ENCODE results near the gene CCDC87. TPM values are rescaled to one million over a fixed set of nuclear protein-coding genes. Genes with fewer than 3 reads are reported as not detected.

CCDC87 gene
- total and polyA plus RNA-seq, 8 donors: 0.05 to 15.9 (median 0.29) TPM; not detected in 4

DNA sequence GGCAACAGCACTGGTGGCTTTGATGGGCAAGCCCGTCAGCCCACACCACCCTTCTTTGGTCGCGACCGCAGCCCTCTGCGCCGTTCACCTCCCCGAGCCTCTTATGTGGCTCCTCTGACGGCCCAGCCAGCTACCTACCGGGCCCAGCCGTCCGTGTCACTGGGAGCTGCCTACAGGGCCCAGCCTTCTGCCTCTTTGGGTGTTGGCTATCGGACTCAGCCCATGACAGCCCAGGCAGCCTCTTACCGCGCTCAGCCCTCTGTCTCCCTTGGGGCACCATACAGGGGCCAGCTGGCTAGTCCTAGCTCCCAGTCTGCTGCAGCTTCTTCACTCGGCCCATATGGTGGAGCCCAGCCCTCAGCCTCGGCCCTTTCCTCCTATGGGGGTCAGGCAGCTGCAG, 31.6 kb upstream of the CCDC87 start:
- Histone ChIP-seq H3K9me3 (no peaks in the 10 kb centered on the region), H3K4me3 (no peak overlapping the region), H3K27me3 (no peaks in the 10 kb centered on the region), H3K4me1 (peaks cover 48 to 76% (median 64%) of the 10 kb centered on the region in 4 donors), H3K27ac (peak overlapping the region in 4 of 5 donors; percentile 63 to 98 (median 77)), H3K36me3 (peaks cover 54 to 71% (median 64%) of the 10 kb centered on the region in 4 donors)
- TF ChIP-seq EP300 (IDR thresholded peaks at IDR 0.05) (no peak), POLR2AphosphoS5 (IDR thresholded peaks at IDR 0.05) (no peak), POLR2A (IDR thresholded peaks at IDR 0.05) (no peak)
- TF ChIP-seq, protein P1, sequence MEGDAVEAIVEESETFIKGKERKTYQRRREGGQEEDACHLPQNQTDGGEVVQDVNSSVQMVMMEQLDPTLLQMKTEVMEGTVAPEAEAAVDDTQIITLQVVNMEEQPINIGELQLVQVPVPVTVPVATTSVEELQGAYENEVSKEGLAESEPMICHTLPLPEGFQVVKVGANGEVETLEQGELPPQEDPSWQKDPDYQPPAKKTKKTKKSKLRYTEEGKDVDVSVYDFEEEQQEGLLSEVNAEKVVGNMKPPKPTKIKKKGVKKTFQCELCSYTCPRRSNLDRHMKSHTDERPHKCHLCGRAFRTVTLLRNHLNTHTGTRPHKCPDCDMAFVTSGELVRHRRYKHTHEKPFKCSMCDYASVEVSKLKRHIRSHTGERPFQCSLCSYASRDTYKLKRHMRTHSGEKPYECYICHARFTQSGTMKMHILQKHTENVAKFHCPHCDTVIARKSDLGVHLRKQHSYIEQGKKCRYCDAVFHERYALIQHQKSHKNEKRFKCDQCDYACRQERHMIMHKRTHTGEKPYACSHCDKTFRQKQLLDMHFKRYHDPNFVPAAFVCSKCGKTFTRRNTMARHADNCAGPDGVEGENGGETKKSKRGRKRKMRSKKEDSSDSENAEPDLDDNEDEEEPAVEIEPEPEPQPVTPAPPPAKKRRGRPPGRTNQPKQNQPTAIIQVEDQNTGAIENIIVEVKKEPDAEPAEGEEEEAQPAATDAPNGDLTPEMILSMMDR (IDR thresholded peaks at IDR 0.05): no peak
- intact Hi-C loops (cut with DNase I; ENCODE audit: low total_unique reads): no loop called here
- 81 to 88% (median 82%) methylated on average over 14 to 16 of the region's 16 CpGs for WGBS, 5 donors
- DNase-seq: no peak

DNA sequence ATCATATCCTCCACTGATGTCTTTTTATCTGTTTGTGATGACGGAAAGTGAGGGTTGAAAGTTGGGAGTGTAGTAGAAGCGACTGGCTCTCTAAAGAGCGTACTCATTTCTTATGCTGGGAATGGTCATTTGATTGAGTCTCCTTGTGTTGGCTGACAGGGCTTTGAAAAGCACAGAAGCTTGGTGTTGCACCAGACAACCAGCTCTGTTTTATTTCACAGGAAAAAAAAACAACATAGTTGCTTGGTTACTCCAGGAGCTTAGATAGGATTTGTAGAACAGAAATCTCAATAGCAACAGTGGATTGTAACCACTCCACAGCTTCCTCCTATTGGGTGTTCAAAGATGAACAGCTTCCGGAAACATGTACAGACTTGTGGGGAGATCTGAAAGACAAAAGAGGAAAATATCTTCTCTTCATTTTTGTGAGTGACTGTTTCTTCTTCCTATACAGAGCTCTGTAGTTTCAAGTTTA, 26.3 kb upstream of the CCDC87 start:
- 16 to 24% (median 22%) methylated on average over 4 of the region's 4 CpGs for WGBS, 5 donors
- Histone ChIP-seq H3K9me3 (no peaks in the 10 kb centered on the region), H3K36me3 (peaks cover 8 to 18% (median 13%) of the 10 kb centered on the region in 4 donors), H3K4me3 (peak overlapping the region; percentile 56 to 94 (median 90)), H3K4me1 (peaks cover 55 to 80% (median 74%) of the 10 kb centered on the region in 4 donors), H3K27ac (peak overlapping the region in 4 of 5 donors; percentile 90 to 98 (median 98)), H3K27me3 (no peaks in the 10 kb centered on the region)
- DNase-seq: peak in 1 of 2 donors; percentile 85
- TF ChIP-seq EP300 (IDR thresholded peaks at IDR 0.05) (no peak), POLR2AphosphoS5 (IDR thresholded peaks at IDR 0.05) (peak in 2 of 3 donors; percentile 58 to 82), POLR2A (IDR thresholded peaks at IDR 0.05) (no peak)
- intact Hi-C loops (cut with DNase I; ENCODE audit: low total_unique reads): no loop called here

DNA sequence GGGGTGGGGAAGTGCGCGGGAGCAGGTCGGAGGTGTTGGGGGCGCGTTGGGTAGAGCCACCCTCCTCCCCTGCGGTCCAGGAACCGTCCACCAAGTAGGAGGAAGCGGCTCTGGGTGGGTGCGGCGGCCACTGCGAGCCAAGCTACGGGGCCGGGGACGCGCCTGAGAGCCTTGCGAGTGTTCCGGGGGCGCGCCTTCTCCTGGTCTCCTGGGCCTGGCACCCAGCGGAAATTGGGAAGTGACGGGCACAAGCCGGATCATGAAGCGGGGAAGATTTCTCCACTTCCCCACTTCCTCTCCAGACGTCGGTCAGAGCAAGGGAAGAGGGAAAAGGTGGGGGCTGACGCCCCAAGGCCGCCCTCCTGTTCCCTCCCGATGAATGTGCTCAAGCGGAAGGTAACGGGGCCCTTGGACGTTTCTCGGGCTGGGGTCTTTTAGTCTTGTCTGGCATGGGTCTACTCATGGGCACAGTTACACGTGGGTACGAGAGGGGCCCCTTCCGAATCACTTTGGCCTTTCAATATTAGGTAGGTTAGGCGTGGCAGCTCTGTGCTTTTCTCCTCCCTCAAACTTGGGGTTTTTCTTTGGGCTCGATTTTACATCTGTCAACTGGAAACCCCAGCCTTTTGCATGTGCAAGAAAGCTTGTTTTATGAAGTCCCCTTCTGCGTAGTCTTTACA, 24.4 kb upstream of the CCDC87 start:
- WGBS, 5 donors: 0% methylated on average over 19 to 38 of the region's 38 CpGs
- Histone ChIP-seq H3K27ac (peak overlapping the region; percentile 90 to 98 (median 97)), H3K4me1 (peaks cover 39 to 67% (median 57%) of the 10 kb centered on the region in 4 donors), H3K27me3 (no peaks in the 10 kb centered on the region), H3K4me3 (peak overlapping the region; percentile 56 to 94 (median 90)), H3K36me3 (peaks cover 0 to 6% (median under 1%) of the 10 kb centered on the region in 4 donors), H3K9me3 (no peaks in the 10 kb centered on the region)
- TF ChIP-seq, protein P1 (IDR thresholded peaks at IDR 0.05): no peak
- no peak for TF ChIP-seq EP300 (IDR thresholded peaks at IDR 0.05)
- TF ChIP-seq POLR2AphosphoS5 (IDR thresholded peaks at IDR 0.05): no peak
- TF ChIP-seq POLR2A (IDR thresholded peaks at IDR 0.05): no peak
- intact Hi-C loops (cut with DNase I; ENCODE audit: low total_unique reads): no loop called here
- no peak for DNase-seq

DNA sequence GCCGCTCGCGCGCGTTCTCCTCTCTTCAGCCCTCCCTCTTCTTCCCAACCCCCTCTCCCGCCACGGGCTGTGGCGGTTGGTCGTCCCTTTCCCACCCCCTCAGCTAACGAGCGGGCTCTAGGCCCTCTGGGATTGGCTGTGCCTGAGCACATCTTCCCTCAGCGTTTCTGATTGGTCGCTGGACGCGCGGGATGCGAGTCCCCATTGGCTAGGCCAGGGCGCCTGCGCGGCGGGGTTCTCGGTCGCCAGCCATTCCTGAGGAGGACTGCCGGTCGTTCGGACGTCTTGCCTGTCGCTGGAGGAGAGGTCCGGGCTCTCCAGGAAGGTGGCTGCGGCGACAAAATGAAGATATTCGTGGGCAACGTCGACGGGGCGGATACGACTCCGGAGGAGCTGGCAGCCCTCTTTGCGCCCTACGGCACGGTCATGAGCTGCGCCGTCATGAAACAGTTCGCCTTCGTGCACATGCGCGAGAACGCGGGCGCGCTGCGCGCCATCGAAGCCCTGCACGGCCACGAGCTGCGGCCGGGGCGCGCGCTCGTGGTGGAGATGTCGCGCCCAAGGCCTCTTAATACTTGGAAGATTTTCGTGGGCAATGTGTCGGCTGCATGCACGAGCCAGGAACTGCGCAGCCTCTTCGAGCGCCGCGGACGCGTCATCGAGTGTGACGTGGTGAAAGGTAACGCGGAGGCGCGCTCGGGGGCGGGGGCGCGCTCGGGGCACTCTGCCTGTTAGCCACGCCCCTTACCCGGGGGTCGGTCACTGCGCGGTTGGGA, 23.7 kb upstream of the CCDC87 start, which contains the start of gene RBM14:
Gene RBM14, plus strand, starts transcription at position 252 of the 776 bp plus-strand sequence. Its CDS starts 91 bp downstream, at position 343.
- Histone ChIP-seq H3K4me3 (peak within 1 kb of the TSS; percentile 56 to 94 (median 90)), H3K9me3 (no peaks in the 10 kb centered on the region), H3K27ac (peak within 1 kb of the TSS; percentile 90 to 98 (median 97)), H3K4me1 (peaks cover 31 to 60% (median 50%) of the 10 kb centered on the region in 4 donors), H3K36me3 (peaks cover 0 to 6% (median 0%) of the 10 kb centered on the region in 4 donors), H3K27me3 (no peaks in the 10 kb centered on the region)
- DNase-seq: peak; percentile 99 to 100
- intact Hi-C loops (cut with DNase I; ENCODE audit: low total_unique reads): no loop called here
- TF ChIP-seq EP300 (IDR thresholded peaks at IDR 0.05): no peak
- TF ChIP-seq, protein P1 (IDR thresholded peaks at IDR 0.05): no peak
- TF ChIP-seq POLR2AphosphoS5 (IDR thresholded peaks at IDR 0.05): peak; percentile 98 to 100 (median 100)
- peak in 3 of 4 donors; percentile 83 to 98 (median 96) for TF ChIP-seq POLR2A (IDR thresholded peaks at IDR 0.05)
- 0 to 1% (median 0%) methylated on average over 30 to 90 of the region's 90 CpGs for WGBS, 5 donors

All from stomach (tissue), 9 donors.